Bone marrow (tissue), 2 donors: ENCODE measurements around the gene ELP4.
"Not testable (repeated sequence)": the region's sequence is repeated elsewhere in the genome, so short reads cannot be mapped to it uniquely, and the experiment has no call there.

Source experiments
- DNase-seq, 2 donors: peaks; one replicate each; lab custom pipeline; 2025; lab: John Stamatoyannopoulos, UW

Gene ELP4

DNA sequence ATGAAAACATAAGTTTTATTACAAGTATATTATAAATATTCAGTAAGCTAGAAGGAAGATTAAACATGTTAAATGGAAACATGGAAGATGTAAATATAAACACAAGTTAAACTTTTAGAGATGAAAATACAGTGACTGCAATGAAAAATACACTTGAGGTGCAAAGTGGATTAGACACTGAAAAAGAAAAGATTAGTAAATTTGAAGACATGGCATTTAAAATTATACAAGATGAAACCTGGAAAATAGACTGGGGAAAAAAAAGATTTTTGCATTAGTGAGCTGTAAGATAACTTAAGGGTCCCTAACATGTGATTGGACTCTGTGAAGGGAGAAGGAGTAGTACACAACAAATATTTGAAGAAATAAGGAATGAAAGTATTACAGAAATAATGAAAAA lies 33.3 kb downstream of the ELP4 start:
- DNase-seq: no peak

DNA sequence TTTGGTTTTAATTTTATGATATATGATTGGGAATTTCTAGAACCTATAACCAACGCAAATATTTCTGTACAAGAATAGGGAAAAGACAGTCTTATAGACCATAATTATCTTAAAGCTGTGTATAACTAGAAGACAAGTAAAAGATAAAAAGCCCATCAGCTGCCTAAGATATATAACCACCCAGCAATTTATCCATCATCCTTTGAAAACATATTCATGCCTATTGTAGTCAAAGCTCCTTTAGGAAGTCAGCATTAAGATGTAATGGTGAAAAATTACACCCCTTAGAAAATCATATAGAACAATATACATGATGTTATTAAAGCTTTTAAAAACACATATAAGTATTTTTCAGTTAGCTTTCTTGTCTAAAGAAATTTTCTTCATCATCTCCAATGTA lies 46.4 kb downstream of the ELP4 start:
- no peak for DNase-seq

DNA sequence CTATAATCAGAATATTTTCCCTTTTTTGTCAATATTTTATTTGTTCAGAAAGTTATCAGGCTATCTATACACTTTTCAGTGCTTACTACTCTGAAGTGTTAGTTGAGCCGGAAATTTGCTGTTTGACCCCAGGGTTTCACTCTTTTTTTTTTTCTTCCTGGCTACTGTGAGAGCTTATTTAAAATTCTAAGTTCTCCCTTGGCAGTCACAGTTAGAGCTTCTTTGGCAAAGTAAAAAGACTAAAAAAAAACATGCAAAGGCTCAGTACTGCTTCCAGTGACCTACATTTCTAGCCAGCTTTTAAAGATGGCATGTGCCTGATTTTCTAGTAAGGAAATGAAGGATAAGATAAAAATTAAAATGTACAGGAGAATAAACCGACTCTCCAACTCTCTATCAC lies 48.4 kb downstream of the ELP4 start:
- no peak for DNase-seq

DNA sequence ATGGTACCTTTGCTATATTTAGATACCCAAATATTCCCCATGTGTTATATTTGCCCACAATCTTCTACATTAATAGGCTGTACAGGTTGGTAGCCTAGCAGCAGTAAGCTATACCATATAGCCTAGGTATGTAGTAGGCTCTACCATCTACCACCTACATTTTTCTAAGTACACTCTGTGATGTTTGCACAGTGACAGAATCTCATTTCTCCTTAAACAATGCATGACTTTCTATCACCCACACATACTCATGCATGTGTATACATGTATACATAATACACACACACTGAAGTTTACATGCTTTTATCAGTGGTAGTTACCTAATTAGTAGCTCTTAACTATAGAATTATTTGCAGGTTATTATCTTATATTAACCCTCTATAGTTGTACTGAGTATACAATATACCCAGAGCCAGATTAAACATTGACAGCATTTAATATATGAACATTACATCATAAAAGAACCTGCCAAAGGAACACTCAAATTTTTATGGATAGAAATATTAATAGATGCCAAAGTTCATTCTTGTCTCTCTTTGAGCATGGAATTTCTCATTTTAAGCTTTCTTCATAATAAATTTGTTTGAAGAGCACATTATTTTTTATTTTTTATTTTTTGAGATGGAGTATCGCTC lies 51.4 kb downstream of the ELP4 start:
- no peak for DNase-seq

DNA sequence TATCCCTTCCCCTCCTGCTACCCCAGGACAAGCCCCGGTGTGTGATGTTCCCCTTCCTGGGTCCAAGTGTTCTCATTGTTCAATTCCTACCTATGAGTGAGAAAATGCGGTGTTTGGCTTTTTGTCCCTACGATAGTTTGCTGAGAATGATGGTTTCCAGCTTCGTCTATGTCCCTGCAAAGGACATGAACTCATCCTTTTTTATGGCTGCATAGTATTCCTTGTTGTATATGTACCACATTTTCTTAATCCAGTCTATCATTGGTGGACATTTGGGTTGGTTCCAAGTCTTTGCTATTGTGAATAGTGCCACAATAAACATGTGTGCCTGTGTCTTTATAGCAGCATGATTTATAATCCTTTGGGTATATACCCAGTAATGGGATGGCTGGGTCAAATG lies 55.0 kb downstream of the ELP4 start:
- not testable (repeated sequence) for DNase-seq

DNA sequence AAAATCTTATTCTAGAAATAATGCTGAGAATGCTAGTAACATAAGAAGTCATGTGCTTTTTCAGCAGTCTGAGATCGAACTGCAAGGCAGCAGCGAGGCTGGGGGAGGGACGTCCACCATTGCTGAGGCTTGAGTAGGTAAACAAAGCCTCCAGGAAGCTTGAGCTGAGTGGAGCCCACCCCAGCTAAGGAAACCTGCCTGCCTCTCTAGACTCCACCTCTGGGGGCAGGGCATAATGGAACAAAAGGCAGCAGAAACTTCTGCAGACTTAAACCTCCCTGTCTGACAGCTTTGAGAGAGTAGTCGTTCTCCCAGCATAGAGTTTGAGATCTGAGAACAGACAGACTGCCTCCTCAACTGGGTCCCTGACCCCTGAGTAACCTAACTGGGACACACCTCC lies 64.6 kb downstream of the ELP4 start:
- DNase-seq: not testable (repeated sequence)

DNA sequence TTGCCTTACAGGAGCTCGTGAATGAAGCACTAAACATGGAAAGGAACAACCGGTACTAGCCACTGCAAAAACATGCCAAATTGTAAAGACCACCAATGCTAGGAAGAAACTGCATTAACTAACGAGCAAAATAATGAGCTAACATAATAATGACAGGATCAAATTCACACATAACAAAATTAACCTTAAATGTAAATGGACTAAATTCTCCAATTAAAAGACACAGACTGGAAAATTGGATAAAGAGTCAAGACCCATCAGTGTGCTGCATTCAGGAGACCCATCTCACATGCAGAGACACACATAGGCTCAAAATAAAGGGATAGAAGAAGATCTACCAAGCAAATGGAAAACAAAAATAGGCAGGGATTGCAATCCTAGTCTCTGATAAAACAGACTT lies 66.2 kb downstream of the ELP4 start:
- DNase-seq: not testable (repeated sequence)

DNA sequence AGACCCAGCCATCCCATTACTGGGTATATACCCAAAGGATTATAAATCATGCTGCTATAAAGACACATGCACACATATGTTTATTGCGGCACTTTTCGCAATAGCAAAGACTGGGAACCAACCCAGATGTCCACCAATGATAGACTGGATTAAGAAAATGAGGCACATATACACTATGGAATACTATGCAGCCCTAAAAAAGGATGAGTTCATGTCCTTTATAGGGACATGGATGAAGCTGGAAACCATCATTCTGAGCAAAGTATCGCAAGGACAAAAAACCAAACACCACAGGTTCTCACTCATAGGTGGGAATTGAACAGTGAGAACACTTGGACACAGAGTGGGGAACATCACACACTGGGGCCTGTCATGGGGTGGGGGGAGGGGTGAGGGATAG lies 69.8 kb downstream of the ELP4 start:
- DNase-seq: not testable (repeated sequence)

DNA sequence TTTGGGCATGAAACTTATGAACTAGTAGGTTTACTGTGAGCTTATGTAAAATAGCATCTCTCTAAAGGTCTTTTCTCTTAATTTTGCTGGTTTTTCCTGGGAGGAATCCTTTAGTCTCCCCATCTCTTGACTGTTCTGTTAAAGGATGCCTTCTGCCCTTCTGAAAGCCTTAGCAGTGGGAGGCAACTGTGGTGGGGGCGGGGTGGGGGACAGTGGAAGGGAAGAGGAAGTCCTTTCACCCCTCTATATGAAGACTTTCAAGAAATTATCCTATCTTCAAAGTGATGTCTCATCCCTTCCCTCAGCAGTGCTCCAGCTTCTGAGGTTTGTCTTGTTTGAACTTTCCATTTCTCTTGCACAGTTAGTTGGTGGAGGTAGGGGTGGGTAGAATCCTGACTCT lies 73.1 kb downstream of the ELP4 start:
- no peak for DNase-seq

DNA sequence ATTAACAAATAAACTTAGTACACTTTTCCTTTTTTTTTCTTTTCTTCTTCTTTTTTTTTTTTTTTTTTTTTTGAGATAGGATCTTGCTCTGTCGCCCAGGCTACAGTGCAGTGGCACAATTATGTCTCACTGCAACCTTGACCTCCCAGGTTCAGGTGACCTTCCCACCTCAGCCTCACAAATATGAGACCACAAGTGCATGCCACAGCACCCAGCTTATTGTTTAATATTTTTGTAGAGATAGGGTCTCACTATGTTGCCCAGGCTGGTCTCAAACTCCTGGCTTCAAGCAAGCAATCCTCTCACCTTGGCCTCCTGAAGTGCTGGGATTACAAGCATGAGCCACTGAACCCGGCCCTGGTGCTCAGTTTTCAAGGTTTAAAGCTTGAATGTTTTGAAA lies 88.9 kb downstream of the ELP4 start:
- DNase-seq: no peak

DNA sequence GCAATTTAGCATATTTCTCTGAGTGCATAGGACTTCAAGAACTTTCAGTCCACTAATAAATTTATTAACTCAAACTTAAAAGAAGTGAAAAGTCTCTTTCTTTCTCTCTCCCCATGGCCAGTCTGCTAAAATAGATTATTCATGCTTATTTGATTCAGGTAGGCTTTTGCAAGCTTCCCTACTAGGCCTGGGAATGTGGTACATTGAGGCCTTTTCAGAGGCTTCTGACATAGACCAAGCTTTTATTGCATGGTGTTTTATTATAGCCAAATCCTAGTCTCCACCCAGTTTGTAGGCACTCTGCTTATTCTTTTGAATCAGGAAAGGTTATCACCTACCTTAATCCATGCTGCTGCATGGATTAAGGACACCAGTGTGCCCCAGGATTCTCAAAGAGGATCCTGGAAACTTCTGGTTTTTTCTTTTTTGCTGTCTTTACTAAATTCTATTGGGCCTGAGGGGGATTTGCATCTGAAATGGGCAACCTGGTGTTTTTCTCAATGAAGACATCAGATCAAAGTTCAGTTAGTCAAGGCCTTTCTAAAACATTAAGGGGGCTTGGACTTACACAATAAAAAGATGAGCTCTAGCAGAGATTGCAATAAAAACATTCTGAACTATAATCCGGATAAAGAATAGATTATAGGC lies 92.2 kb downstream of the ELP4 start:
- no peak for DNase-seq

DNA sequence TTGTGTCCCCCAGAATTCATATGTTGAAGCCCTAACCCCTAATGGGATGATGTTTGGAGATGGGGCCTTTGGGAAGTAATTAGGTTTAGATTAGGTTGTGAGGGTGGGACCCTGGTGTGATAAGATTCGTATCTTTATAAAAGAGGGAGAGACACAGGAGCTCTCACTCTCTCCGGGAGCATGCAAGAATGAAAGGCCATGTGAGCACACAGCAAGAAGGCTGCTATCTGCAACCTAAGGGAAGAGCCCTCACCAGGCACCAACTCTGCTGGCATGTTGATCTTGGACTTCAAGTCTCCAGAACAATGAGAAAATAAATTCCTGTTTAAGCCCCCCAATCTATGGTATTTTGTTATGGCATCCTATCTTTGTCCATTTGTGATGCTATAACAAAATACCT lies 97.3 kb downstream of the ELP4 start:
- DNase-seq: no peak

DNA sequence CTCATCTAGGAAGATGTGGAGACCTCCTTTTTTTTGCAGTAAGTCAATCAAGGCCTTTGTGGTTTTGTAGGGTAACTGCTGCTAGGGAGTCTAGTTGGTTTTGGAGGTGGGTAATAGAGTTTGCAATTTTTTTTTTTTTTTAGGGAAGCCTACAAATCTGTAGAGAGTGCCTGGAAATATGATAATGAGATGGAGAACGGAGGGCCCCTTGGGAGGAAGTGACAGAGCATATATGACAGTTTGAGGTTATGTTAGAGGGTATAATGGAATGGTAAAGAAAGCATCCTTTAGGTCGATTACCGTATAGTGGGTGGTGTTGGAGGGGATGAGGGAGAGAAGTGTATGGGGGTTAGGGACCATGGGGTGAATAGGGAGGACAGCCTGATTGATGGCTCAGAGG lies 98.3 kb downstream of the ELP4 start:
- no peak for DNase-seq

DNA sequence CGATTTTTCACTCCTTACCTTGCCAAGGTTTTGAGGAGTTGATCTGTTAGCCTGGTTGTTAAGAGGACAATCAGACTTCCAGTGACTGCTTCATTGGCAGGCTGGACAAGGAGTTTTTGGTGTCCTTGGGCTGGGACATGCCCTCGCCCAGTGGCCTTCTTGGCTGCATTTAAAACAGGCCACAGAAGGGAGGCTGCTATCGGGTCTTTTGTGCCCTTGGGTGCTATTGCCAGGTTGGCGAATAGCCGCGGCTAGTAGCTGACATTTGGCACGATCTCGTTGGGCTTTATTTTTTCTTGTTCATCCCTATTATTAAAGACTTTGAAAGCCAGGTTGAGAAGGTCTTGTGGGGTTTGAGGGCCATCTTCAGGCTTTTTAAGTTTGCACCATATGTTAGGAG lies 99.4 kb downstream of the ELP4 start:
- DNase-seq: no peak

DNA sequence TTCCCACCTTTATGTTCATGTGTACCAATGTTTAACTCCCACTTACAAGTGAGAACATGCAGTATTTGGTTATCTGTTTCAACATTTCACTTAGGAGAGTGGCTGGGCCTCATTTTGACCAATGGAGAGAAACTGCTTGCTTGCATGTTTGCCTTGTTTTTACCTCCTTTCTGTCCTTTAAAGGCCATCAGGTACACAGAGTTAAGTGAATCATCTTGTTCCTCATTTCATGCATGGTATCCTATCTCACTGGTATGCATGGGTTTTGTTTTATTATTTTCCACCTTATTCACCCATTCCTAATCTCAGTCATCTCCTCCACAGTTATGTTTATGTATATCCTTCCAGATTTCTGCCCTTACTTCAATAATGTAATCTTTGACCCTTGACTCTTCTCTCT lies 101.0 kb downstream of the ELP4 start:
- no peak for DNase-seq

DNA sequence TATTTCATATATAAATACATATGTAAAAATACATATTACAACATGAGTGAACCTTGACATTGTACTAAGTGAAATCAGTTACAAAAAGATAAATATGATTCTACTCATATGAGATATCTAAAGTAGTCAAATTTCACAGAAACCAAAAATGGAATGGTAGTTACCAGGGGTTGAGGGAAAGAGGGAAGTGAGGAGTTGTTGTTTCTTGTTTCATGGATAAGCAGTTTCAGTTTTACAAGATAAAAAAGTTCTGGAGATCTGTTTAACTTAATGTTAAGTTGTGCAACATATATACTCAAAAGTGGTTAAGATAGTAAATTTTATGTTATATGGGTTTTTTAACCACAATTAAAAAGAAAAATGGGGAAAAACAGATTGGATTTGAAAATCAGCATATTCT lies 107.7 kb downstream of the ELP4 start:
- DNase-seq: no peak

DNA sequence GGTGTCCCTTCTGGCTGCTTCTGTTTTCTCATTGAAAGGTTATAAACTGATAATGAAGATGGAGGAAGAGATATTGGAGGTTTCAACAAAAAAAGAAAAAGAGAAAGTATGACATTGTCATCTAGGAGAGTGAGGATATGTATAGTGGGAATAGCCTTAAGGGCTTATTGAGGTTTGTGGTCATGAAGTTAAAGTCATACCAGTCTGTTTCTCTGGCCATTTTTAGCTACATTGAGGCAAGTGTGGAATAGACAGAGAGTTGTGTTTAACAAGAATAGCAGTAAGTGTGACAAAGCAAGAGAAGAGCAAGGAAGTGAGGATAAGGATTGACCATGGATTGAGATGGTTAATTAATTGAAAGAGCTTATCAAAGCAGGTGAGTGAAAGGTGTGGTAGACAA lies 110.4 kb downstream of the ELP4 start:
- no peak for DNase-seq

DNA sequence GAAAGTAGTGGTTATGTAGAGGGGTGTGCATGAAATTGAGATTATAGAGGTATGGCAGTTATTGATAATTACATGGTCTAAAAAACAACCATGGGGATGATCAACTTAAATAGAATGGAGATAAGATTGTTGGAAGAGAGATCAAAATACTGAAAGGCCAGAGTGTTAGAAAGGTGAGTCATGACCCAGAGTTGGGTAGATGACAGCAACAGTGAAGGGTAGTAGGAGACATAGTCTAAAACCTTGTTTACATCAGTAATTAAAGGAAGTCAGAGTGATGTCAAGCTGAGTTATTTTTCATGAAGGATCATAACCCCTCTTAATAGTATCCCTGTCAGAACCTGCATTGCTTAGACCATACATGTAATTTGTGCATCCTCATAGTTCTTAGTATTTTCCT lies 110.9 kb downstream of the ELP4 start:
- DNase-seq: no peak

DNA sequence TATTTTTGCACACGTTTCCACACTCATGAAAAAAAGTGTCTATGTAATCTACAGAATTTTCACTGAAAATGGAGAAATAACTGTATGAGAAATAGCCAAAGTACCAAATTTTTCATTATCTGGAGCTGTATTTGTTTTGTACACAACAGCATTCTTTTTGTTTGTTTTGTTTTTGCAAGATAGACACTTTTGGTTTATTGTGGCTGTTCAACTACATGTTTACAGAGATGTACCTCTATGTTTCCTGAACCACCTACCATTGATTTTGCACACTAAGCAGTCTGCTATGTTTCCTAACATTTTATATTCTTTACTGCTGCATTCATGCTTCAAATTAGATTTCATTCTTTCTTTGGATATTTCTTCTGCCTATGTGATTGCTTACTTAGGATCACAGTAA lies 116.3 kb downstream of the ELP4 start:
- DNase-seq: no peak

DNA sequence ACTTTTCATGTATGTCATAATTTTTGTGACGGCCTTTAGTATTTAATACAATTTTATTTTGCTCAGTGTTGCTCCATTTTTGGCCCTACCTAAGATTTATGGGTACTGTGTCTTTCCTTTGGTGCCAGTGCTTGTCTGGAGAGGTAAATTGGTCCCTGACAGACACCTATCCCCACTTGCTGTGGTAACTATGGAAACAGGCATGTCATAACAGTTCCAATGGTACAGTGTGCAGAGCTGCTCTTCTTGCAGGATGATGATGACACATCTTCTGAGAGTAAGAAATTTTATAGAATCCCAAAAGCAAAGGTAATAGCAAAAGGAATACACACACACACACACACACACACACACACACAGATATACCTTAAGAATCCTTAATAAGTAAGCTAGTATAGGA lies 118.5 kb downstream of the ELP4 start:
- no peak for DNase-seq

DNA sequence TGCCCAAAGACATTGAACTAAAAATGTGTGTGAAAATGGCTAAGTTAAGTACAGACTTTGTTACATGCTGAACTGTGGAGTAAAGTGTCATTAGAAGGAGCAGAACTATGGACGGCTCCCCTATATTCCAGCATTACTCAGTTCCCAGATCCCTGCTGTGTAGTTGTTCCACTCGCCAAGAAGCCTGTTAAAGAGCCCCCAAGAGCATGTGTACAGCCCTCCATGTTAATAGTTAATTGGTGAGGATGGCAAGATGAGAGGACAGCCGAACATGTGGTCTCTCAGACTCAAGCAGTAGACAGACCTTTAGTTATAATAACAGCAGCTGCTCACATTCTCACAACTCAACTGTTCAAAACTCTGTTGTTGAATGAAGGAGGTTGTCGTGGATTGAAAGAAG lies 127.4 kb downstream of the ELP4 start:
- no peak for DNase-seq

DNA sequence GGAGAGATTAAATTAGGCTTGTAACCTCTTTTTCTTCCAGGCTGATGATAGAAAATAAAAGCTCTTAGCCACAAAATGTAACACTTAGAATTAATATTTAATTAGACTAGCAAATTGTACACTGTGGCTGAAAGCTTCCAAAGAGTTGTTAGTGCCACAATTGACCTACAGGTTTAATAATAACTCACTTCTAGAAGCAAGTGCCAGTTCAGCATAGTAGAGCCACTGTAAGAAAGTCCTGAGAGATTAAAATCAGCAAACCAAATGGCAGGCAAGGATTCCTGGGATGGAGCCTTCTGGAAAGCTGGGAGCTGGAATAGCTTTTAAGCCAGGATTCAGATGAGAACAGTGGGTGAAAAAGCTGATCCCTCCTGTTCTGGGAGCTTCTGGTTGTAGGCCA lies 131.0 kb downstream of the ELP4 start:
- DNase-seq: no peak

DNA sequence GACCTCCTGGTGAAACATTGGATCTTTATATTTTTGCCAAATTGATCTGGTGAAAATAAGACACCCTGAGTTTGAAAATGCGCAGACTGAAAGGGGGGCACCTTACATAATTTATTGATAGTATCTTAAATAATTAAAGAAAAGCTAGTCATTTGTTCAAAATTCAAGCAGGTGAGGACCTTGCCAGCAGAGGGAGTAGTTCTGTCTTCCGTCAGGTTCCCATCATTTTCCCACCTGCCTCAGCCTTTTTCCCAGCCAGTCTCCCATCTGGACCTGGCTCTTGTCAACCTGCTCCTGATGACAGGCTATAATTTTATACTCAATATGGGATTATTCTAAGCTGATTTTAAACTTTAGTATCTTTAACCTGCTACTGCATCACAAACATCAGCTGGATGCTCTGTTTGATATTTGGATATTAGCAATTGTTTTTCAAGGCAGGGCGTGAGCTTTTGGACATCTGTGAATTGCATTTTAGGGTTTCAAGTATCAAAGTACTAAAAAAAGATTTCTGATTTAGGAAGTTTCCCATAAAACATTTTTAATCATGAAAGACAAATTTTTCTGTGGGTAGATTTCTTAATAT lies 132.0 kb downstream of the ELP4 start:
- DNase-seq: no peak

DNA sequence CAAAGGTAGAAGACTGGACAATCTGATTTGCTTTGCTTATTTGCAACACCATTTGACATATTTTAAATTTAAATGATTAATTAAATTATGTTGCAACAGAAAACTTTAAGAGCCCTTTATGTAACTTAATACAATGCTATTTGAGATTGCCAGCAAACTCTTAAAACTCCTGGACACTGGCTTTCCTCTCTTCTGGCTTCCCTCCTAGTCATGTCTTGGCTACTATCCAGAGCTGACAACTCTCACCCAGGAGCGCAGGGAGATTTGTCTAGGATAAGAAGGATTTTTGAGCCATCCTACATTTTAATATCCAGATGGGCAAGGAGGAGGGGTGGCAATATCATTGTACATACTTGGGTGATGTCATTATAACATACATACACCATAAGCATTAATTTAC lies 134.3 kb downstream of the ELP4 start:
- no peak for DNase-seq
